GM12878 (cell line): ENCODE measurements around the gene GPRC5C. TPM values are rescaled to one million over a fixed set of nuclear protein-coding genes. Genes with fewer than 3 reads are reported as not detected.

Source experiments
- ATAC-seq: fragments of 200-7000 bp; cut with Tn5 transposase; 3 replicates; pipeline ENCODE4 v1.9.1; 2020; ENCODE audit warnings: mild to moderate bottlenecking, moderate library complexity
- BruUV-seq: library from RNA; stranded (reverse); fragments of 400-500 nt; replicated peaks from 2 replicates; lab custom pipeline; 2021; lab: Mats Ljungman, UMichigan
- CTCF ChIA-PET: fragments of 300-600 bp; sonication (Branson Sonifier 250); formaldehyde crosslinking; extraction: SDS; loops from one replicate; lab custom pipeline; 2021; ENCODE audit warnings: inconsistent platforms; lab: Yijun Ruan, JAX
- POLR2A ChIA-PET: fragments of 350-600 bp; formaldehyde crosslinking; extraction: SDS; loops from one replicate; lab custom pipeline; 2021; ENCODE audit warnings: inconsistent platforms; lab: Charles Lee
- RAD21 ChIA-PET: fragments of 300-600 bp; sonication (Branson Sonifier 250); formaldehyde crosslinking; loops from one replicate; lab custom pipeline; 2023; ENCODE audit warnings: antibody characterized with exemption; ENCODE audit not compliant: unreplicated experiment; lab: Charles Lee
- SMC1A ChIA-PET: fragments of 300-600 bp; sonication (Branson Sonifier 250); formaldehyde crosslinking; loops from one replicate; lab custom pipeline; 2023; ENCODE audit not compliant: unreplicated experiment, uncharacterized antibody; lab: Charles Lee
- DNase-seq: peaks from one replicate; pipeline ENCODE4 v3.0.0-alpha.2; 2011; ENCODE audit warnings: low read depth, low spot score
- FAIRE-seq: peaks from 3 replicates; lab custom pipeline; 2011; peaks lifted over from hg19 to GRCh38; lab: Jason Lieb, UNC
- H2AFZ ChIP-seq: 2 replicates; pipeline ENCODE4 v1.6.0; 2011; ENCODE audit warnings: low read depth, low read length, control low read depth; ENCODE audit not compliant: control insufficient read depth
- H3K27ac ChIP-seq: 2 replicates; pipeline ENCODE4 v1.5.1; 2011; ENCODE audit warnings: control low read depth; ENCODE audit not compliant: control insufficient read depth, insufficient read depth
- H3K27me3 ChIP-seq, 2 experiments: replicated peaks in 1 of 2; 2 replicates each; pipeline versions ENCODE4 v1.6.0 to v1.6.1; 2011; ENCODE audit warnings: low read length in 1 of 2; ENCODE audit not compliant: control insufficient read depth in 2 of 2, insufficient read depth in 2 of 2
- H3K36me3 ChIP-seq, 2 experiments: 2 replicates each; pipeline ENCODE4 v1.5.1; 2011; ENCODE audit warnings: low read length in 1 of 2; ENCODE audit not compliant: control insufficient read depth in 2 of 2, insufficient read depth in 2 of 2
- H3K4me1 ChIP-seq: 2 replicates; pipeline ENCODE4 v1.6.1; 2011; ENCODE audit warnings: mild to moderate bottlenecking, low read length, moderate library complexity, mixed read lengths; ENCODE audit not compliant: control insufficient read depth, insufficient read depth
- H3K4me2 ChIP-seq: 2 replicates; pipeline ENCODE4 v1.6.0; 2011; ENCODE audit warnings: control low read depth; ENCODE audit not compliant: control insufficient read depth, insufficient read depth
- H3K4me3 ChIP-seq: fragments of 200-600 bp; sonication (generic); 2 replicates; pipeline ENCODE4 v1.5.1; 2016
- H3K79me2 ChIP-seq: 2 replicates; pipeline ENCODE4 v1.6.0; 2011; ENCODE audit warnings: low read length; ENCODE audit not compliant: control insufficient read depth, insufficient read depth
- H3K9ac ChIP-seq: 2 replicates; pipeline ENCODE4 v1.8.0; 2011; ENCODE audit warnings: low read length, control low read depth, mixed read lengths; ENCODE audit not compliant: control insufficient read depth, insufficient read depth
- H3K9me3 ChIP-seq: replicated peaks from 3 replicates; pipeline ENCODE4 v1.5.1; 2011; ENCODE audit warnings: mild to moderate bottlenecking, low read length; ENCODE audit not compliant: control insufficient read depth, insufficient read depth
- H4K20me1 ChIP-seq: 2 replicates; pipeline ENCODE4 v1.6.0; 2011; ENCODE audit not compliant: control insufficient read depth, insufficient read depth
- ASH2L ChIP-seq: fragments of 300-600, 200-600 bp; sonication (generic); IDR thresholded peaks from 2 replicates; pipeline ENCODE4 v1.6.1; 2017; ENCODE audit warnings: low read depth, mild to moderate bottlenecking, borderline replicate concordance
- CREM ChIP-seq: IDR thresholded peaks from 2 replicates; pipeline ENCODE4 v1.6.1; 2014; ENCODE audit warnings: antibody characterized with exemption, low read depth
- CTCF ChIP-seq, 3 experiments: IDR thresholded peaks in 2 of 3; conservative IDR thresholded peaks in 1 of 3; 2 replicates each; pipeline ENCODE4 v1.5.1; 2011; ENCODE audit warnings: low read depth in 3 of 3, low read length in 3 of 3, mild to moderate bottlenecking in 3 of 3, control low read depth in 2 of 3, moderate library complexity in 2 of 3, inconsistent platforms in 1 of 3, mixed read lengths in 1 of 3; ENCODE audit not compliant: control insufficient read depth in 2 of 3, insufficient read depth in 1 of 3; ENCODE audit errors: extremely low read depth in 1 of 3
- ESRRA ChIP-seq: IDR thresholded peaks from 2 replicates; pipeline ENCODE4 v1.6.1; 2012; ENCODE audit warnings: mild to moderate bottlenecking, low read length, improper control_type of control experiment
- KLF5 ChIP-seq: fragments of 450-650 bp; IDR thresholded peaks from 2 replicates; pipeline ENCODE4 v1.6.1; 2014; ENCODE audit warnings: mild to moderate bottlenecking; ENCODE audit not compliant: partially characterized antibody
- MYB ChIP-seq: fragments of 150-350 bp; IDR thresholded peaks from 2 replicates; pipeline ENCODE4 v1.6.1; 2014; ENCODE audit warnings: mild to moderate bottlenecking, low read depth, low read length, borderline replicate concordance
- PAX8 ChIP-seq: fragments of 450-650 bp; IDR thresholded peaks from 2 replicates; pipeline ENCODE4 v1.6.1; 2017; ENCODE audit warnings: mild to moderate bottlenecking, moderate library complexity
- SMC3 ChIP-seq: IDR thresholded peaks from 2 replicates; pipeline ENCODE4 v1.6.1; 2011; ENCODE audit warnings: low read length, improper control_type of control experiment, borderline replicate concordance
- TCF7 ChIP-seq: IDR thresholded peaks from 2 replicates; pipeline ENCODE4 v1.6.1; 2014; ENCODE audit warnings: antibody characterized with exemption, borderline replicate concordance
- ZNF384 ChIP-seq: IDR thresholded peaks from 2 replicates; pipeline ENCODE4 v1.6.1; 2012; ENCODE audit warnings: low read depth, mild to moderate bottlenecking, low read length, improper control_type of control experiment, borderline replicate concordance
- whole genome bisulfite sequencing: methylation state at CpG from one replicate; pipeline ENCODE4 v1.1.6; 2016; ENCODE audit warnings: low lambda C conversion rate; ENCODE audit not compliant: insufficient replicate concordance, insufficient coverage; ENCODE audit errors: missing lambda C conversion rate; 5-methylcytosine and 5-hydroxymethylcytosine counted together
- in situ Hi-C: fragments of 300-500 bp; cut with MboI; formaldehyde crosslinking; loops from 9 replicates; pipeline ENCODE4 v1.14.3; 2018; ENCODE audit warnings: mixed read lengths
- intact Hi-C: fragments of 100-400 bp; cut with micrococcal nuclease; formaldehyde crosslinking; loops from one replicate; pipeline ENCODE4 v1.14.2; 2022; ENCODE audit not compliant: unreplicated experiment
- polyA plus RNA-seq, 11 experiments: library from polyadenylated mRNA; depleted of rRNA in 4 of 11; unstranded in 6 of 11; stranded (reverse) in 5 of 11; fragments of >200 nt; fragmentation: Nextera tagmentation in 4 of 11; fragmentation: Illumina TruSeq in 1 of 11; extraction: Ambion mirVana in 4 of 11; extraction: Trizol in 1 of 11; gene quantifications; 1 replicate in 1 of 11; 2 replicates in 10 of 11; pipeline versions ENCODE4 v1.2.1 to v1.2.3, GENCODE V29; 2011 to 2016; ENCODE audit warnings: inconsistent platforms in 2 of 11, missing spikeins in 2 of 11, low read depth in 1 of 11
- total RNA-seq, 4 experiments: library from RNA; depleted of rRNA in 3 of 4; stranded (reverse); fragments of >200 nt in 3 of 4; fragmentation: Illumina TruSeq in 1 of 4; extraction: Trizol in 1 of 4; gene quantifications; 2 replicates each; pipeline versions ENCODE4 v1.2.1 to v1.2.3, GENCODE V29; 2013 to 2021

GPRC5C gene
- total and polyA plus RNA-seq, 10 of the 15 experiments (the other 5 are each of a cell fraction or from before 2014, with no cell fraction given): 0.04 to 1.3 (median 0.36) TPM; not detected in 2

DNA sequence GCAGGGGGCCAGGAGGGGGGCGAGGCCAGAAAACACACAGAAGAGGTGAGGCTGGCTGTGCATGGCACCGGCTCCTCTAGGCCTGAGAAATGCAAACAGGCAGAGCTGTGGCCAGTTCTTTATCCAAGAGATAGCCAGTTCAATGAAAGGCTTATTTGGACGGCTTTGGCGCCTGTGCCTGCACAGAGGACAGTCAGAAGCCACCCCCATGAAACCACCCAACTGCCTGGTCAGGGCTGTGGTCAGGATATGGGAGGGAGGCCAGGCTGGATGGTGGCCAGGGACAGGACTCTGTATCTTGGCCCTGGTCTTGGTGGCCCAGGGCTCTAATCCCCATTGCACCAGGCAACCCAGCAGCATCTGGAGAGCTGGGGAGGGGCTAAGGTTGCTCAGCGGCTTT, 24.5 kb upstream of the GPRC5C start:
- 13% methylated on average over 5 of the region's 5 CpGs for WGBS
- RAD21 ChIA-PET: interaction anchor here (0.6 to 1.4 kb wide), 4 partner anchors 10 to 47 kb away, joined by 3 to 4 read pairs (median 4); no protein-coding TSS in a partner anchor
- no peaks in the 10 kb centered on the region for H4K20me1 ChIP-seq
- no peak overlapping the region for H3K9ac ChIP-seq
- no peak overlapping the region for H3K27ac ChIP-seq
- no TSS peak for BruUV-seq
- H3K4me2 ChIP-seq: no peak overlapping the region
- CTCF ChIA-PET: interaction anchor here (1.3 to 1.7 kb wide), 2 partner anchors 44 to 49 kb away, joined by 3 to 11 read pairs; no protein-coding TSS in a partner anchor
- TF ChIP-seq CREM (no peak), PAX8 (no peak), ESRRA (no peak), MYB (no peak), ASH2L (no peak)
- intact Hi-C loops: no loop called here
- ATAC-seq (no peak), FAIRE-seq (no peak), DNase-seq (no peak)
- H3K79me2 ChIP-seq: no peaks in the 10 kb centered on the region
- H2AFZ ChIP-seq: no peak overlapping the region
- SMC1A ChIA-PET: interaction anchor here (1.1 to 4.0 kb wide), 2 partner anchors 48 to 50 kb away, joined by 3 to 17 read pairs; no protein-coding TSS in a partner anchor
- no peaks in the 10 kb centered on the region for H3K36me3 ChIP-seq
- H3K9me3 ChIP-seq: no peaks in the 10 kb centered on the region
- H3K27me3 ChIP-seq: no peaks in the 10 kb centered on the region
- in situ Hi-C loops: no loop called here
- H3K4me3 ChIP-seq: no peak overlapping the region
- H3K4me1 ChIP-seq: no peaks in the 10 kb centered on the region
- POLR2A ChIA-PET: no interaction called here

GRCh38 chr17:74408262-74408661, 23.6 kb upstream of the GPRC5C start:
- DNase-seq: no peak
- no peak overlapping the region for H3K4me2 ChIP-seq
- no peak overlapping the region for H2AFZ ChIP-seq
- no peak overlapping the region for H3K27ac ChIP-seq
- no peak overlapping the region for H3K4me3 ChIP-seq
- H3K27me3 ChIP-seq: no peaks in the 10 kb centered on the region
- ChIA-PET CTCF (interaction anchor here (0.6 to 1.7 kb wide), 5 partner anchors 10 to 64 kb away, joined by 3 to 11 read pairs (median 3); no protein-coding TSS in a partner anchor), POLR2A (interaction anchor here (0.6 to 0.9 kb wide), 2 partner anchors 25 to 99 kb away, joined by 3 to 6 read pairs; no protein-coding TSS in a partner anchor), SMC1A (interaction anchor here (0.9 to 4.0 kb wide), 4 partner anchors 22 to 49 kb away, joined by 4 to 17 read pairs (median 5); no protein-coding TSS in a partner anchor), RAD21 (interaction anchor here (0.6 to 1.4 kb wide), 3 partner anchors 9 to 47 kb away, joined by 3 to 4 read pairs (median 4); no protein-coding TSS in a partner anchor)
- intact Hi-C loops: no loop called here
- in situ Hi-C loops: no loop called here
- peak; percentile 24; the same call in 1 of the 2 replicates for TF ChIP-seq SMC3
- no peak for TF ChIP-seq TCF7
- peak; percentile 6 to 33 (median 18); a peak in 2 of 6 replicates for TF ChIP-seq CTCF (IDR thresholded peaks at IDR 0.05 in 2 of 3, conservative IDR thresholded peaks at IDR 0.05 in 1 of 3; ENCODE audit: control insufficient read depth in 2 of 3, extremely low read depth in 1 of 3, insufficient read depth in 1 of 3, low read depth in 3 of 3, low read length in 3 of 3)
- peak; percentile 38; the same call in 1 of the 2 replicates for TF ChIP-seq ZNF384
- no peak for TF ChIP-seq KLF5
- H4K20me1 ChIP-seq: no peaks in the 10 kb centered on the region
- no TSS peak for BruUV-seq
- no peak overlapping the region for H3K9ac ChIP-seq
- peak; percentile 76 for ATAC-seq
- no peaks in the 10 kb centered on the region for H3K36me3 ChIP-seq
- no peaks in the 10 kb centered on the region for H3K79me2 ChIP-seq
- no peaks in the 10 kb centered on the region for H3K4me1 ChIP-seq
- WGBS: 26% methylated on average over 3 of the region's 3 CpGs
- H3K9me3 ChIP-seq: no peaks in the 10 kb centered on the region
- FAIRE-seq: no peak
